Measurements from ENCODE around the gene COL2A1.

The COL2A1 gene

DNA sequence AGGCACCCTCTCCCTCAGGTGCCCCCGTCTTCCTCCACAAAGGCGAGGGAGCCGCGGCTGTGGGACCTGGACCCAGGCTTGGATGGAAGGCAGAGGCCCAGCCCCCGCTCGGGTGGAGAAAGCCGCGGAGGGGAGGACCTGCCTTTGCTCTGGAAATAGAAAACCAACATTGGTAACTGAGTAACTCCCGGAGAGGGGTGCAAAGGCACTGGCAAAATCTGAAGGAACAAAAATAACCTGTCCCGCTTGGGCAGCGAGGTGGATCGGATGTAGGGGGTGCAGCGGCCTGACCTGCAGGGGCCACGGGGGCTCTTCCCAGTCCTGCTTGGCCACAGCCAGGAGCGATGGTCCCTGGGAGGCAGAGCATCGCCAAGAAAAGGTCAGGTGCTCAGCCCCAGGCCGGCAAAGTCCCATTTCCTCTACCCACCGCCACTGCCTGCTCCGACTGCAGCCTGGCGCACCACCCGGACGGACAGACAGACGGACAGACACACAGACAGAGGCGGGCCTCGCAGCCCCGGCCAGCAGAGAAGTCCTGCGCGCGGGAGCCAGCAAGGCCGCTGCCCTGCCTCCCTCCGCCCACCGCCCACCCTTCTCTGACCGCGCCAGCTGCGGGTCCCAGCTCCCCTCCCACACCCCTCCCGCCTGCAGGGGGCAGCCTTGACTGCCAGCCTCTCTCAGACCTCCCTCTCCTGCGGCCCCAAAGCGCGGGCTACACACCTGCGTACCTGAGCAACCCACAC, 62.2 kb downstream of the COL2A1 start:
- peak; percentile 13 for TF ChIP-seq CTCF (IDR thresholded peaks at IDR 0.05; ENCODE audit: borderline replicate concordance, control extremely low read depth, extremely low read depth, insufficient read depth, missing control alignments)
- in situ Hi-C loops (cut with MboI; ENCODE audit: low sequenced_read_pairs, unreplicated experiment): no loop called here
- DNase-seq (ENCODE audit: low spot score): peak; percentile 75

GRCh38 chr12:47941475-47941780, 62.8 kb downstream of the COL2A1 start:
- TF ChIP-seq CTCF (IDR thresholded peaks at IDR 0.05; ENCODE audit: borderline replicate concordance, control extremely low read depth, extremely low read depth, insufficient read depth, missing control alignments): no peak
- in situ Hi-C loops (cut with MboI; ENCODE audit: low sequenced_read_pairs, unreplicated experiment): no loop called here
- no peak for DNase-seq (ENCODE audit: low spot score)

DNA sequence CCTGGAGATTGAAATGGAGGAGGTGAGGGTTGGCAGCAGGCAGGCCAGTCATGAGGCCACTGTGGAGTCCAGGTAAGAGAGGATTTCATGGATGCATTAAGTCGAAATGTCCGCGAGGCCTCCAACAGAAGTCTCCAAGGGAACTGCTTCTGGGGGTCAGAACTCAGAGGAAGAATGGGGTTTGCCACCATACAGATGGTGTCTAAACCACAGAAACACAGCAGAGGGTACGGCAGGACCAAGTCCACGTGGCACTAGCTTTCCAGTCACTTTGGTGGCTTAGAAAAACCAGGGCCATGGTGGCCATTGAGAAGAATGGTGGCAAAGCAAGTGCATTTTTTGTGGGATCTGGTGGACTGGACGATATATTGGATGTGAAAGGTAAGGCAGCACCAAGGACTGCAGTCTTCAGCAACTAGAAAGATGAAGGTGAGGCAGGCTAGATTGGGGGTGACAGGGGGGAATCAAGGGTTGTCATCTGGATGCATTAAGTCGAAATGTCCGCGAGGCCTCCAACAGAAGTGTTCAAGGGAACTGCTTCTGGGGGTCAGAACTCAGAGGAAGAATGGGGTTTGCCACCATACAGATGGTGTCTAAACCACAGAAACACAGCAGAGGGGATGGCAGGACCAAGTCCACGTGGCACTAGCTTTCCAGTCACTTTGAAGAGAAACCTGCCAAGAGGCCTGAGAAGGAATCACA, 63.4 kb downstream of the COL2A1 start:
- no peak for TF ChIP-seq CTCF (IDR thresholded peaks at IDR 0.05; ENCODE audit: borderline replicate concordance, control extremely low read depth, extremely low read depth, insufficient read depth, missing control alignments)
- in situ Hi-C loops (cut with MboI; ENCODE audit: low sequenced_read_pairs, unreplicated experiment): no loop called here
- DNase-seq (ENCODE audit: low spot score): no peak

- no peak for TF ChIP-seq CTCF (IDR thresholded peaks at IDR 0.05; ENCODE audit: borderline replicate concordance, control extremely low read depth, extremely low read depth, insufficient read depth, missing control alignments)
- DNase-seq (ENCODE audit: low spot score): no peak
- in situ Hi-C loops (cut with MboI; ENCODE audit: low sequenced_read_pairs, unreplicated experiment): no loop called here
Measured at GRCh38 chr12:47939009-47939601, 65.2 kb downstream of the COL2A1 start.

GRCh38 chr12:47938594-47938993, 65.7 kb downstream of the COL2A1 start:
- no peak for DNase-seq (ENCODE audit: low spot score)
- TF ChIP-seq CTCF (IDR thresholded peaks at IDR 0.05; ENCODE audit: borderline replicate concordance, control extremely low read depth, extremely low read depth, insufficient read depth, missing control alignments): no peak
- in situ Hi-C loops (cut with MboI; ENCODE audit: low sequenced_read_pairs, unreplicated experiment): no loop called here

GRCh38 chr12:47938093-47938492, 66.2 kb downstream of the COL2A1 start:
- in situ Hi-C loops (cut with MboI; ENCODE audit: low sequenced_read_pairs, unreplicated experiment): no loop called here
- TF ChIP-seq CTCF (IDR thresholded peaks at IDR 0.05; ENCODE audit: borderline replicate concordance, control extremely low read depth, extremely low read depth, insufficient read depth, missing control alignments): no peak
- DNase-seq (ENCODE audit: low spot score): no peak

Measured in GM13976 (cell line).